Non-pigmented ciliary epithelial cell (primary cell): Measurements from ENCODE around the gene SLC9A6.

Source experiments
- DNase-seq: peaks from one replicate; pipeline ENCODE4 v3.0.0-alpha.2; 2010; ENCODE audit warnings: low read depth

SLC9A6 gene

GRCh38 chrX:135985157-135985972 is at the start of gene SLC9A6:
Gene SLC9A6, plus strand, starts transcription at chrX:135985435. Its CDS starts 224 bp downstream, at chrX:135985659.
- DNase-seq = no peak

GRCh38 chrX:135944486-135944885 is 40.7 kb upstream of the SLC9A6 start:
- no peak for DNase-seq

- DNase-seq = no peak
Measured at GRCh38 chrX:135951291-135951690, 33.9 kb upstream of the SLC9A6 start.

GRCh38 chrX:135973025-135973547 is 12.1 kb upstream of the SLC9A6 start:
- DNase-seq = no peak

- peak; percentile 31 for DNase-seq
Measured at GRCh38 chrX:135973548-135974278, 11.5 kb upstream of the SLC9A6 start, which contains the start of gene MMGT1. Gene MMGT1, minus strand, starts transcription at chrX:135973988. Its CDS starts 313 bp downstream, at chrX:135973675.

GRCh38 chrX:135974279-135974856 is 10.9 kb upstream of the SLC9A6 start:
- DNase-seq = no peak

- no peak for DNase-seq
Measured at GRCh38 chrX:135975421-135975820, 9.8 kb upstream of the SLC9A6 start.

- DNase-seq = peak; percentile 47
Measured at GRCh38 chrX:135977611-135978010, 7.6 kb upstream of the SLC9A6 start.

- no peak for DNase-seq
Measured at GRCh38 chrX:135981010-135981409, 4.2 kb upstream of the SLC9A6 start.

GRCh38 chrX:135981668-135982067 is 3.6 kb upstream of the SLC9A6 start:
- no peak for DNase-seq

GRCh38 chrX:135982860-135983259 is 2.4 kb upstream of the SLC9A6 start:
- DNase-seq = no peak

- DNase-seq = no peak
Measured at GRCh38 chrX:135984256-135984655, 979 bp upstream of the SLC9A6 start.

- DNase-seq = no peak
Measured at GRCh38 chrX:135984791-135985156, 461 bp upstream of the SLC9A6 start.

- no peak for DNase-seq
Measured at GRCh38 chrX:135985973-135986310, 707 bp downstream of the SLC9A6 start.

- no peak for DNase-seq
Measured at GRCh38 chrX:135988245-135988644, 3.0 kb downstream of the SLC9A6 start.

GRCh38 chrX:136015016-136015415 is 29.8 kb downstream of the SLC9A6 start:
- DNase-seq = no peak

GRCh38 chrX:136016881-136017280 is 31.6 kb downstream of the SLC9A6 start:
- DNase-seq = no peak

- DNase-seq = no peak
Measured at GRCh38 chrX:136019226-136019625, 34.0 kb downstream of the SLC9A6 start.

GRCh38 chrX:136021160-136021559 is 35.9 kb downstream of the SLC9A6 start:
- no peak for DNase-seq

GRCh38 chrX:136021903-136022302 is 36.7 kb downstream of the SLC9A6 start:
- no peak for DNase-seq

GRCh38 chrX:136025091-136025490 is 39.9 kb downstream of the SLC9A6 start:
- no peak for DNase-seq

- DNase-seq = no peak
Measured at GRCh38 chrX:136028383-136028984, 43.2 kb downstream of the SLC9A6 start.
